ENCODE measurements around the gene AIG1. TPM values are rescaled to one million over a fixed set of nuclear protein-coding genes. Genes with fewer than 3 reads are reported as not detected.

Gene AIG1
- total RNA-seq, 2 experiments from 2014 or later: 16.1 to 20.0 TPM

DNA sequence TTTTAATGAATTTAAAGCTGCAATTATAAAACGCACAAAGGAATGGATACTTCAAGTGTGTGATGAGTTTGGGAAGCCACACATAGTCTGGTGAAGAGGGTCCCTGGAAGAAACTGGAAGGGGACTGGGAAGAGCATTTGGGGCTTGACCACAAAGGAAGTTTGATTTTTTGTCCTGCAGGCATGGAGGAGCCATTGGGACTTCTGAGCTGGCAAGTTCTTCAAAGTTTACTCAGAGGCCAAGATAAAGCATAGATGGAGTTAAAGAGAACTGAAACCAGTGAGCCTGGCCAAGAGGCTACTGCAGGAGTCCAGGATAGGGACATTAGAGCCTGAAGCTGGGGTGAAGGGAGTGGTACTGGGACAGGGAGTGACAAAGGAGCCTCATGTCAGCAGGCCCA, 95.0 kb downstream of the AIG1 start:
- no peaks in the 10 kb centered on the region for H3K9me3 Mint-ChIP-seq
- TF ChIP-seq CTCF (IDR thresholded peaks at IDR 0.05): no peak
- ATAC-seq: no peak
- ChIA-PET CTCF (no interaction called here), POLR2A (no interaction called here)
- no peak overlapping the region for H3K27ac Mint-ChIP-seq
- intact Hi-C loops (cut with micrococcal nuclease): no loop called here
- H3K4me3 Mint-ChIP-seq: no peak overlapping the region
- H3K4me1 Mint-ChIP-seq (ENCODE audit: low read depth): peaks cover 11% of the 10 kb centered on the region
- no peaks in the 10 kb centered on the region for H3K36me3 Mint-ChIP-seq (ENCODE audit: low read depth)
- no peaks in the 10 kb centered on the region for H3K27me3 Mint-ChIP-seq
- DNase-seq: no peak

GRCh38 chr6:143157131-143157530, 96.4 kb downstream of the AIG1 start:
- H3K27ac Mint-ChIP-seq: no peak overlapping the region
- no peak for TF ChIP-seq CTCF (IDR thresholded peaks at IDR 0.05)
- H3K4me3 Mint-ChIP-seq: no peak overlapping the region
- H3K9me3 Mint-ChIP-seq: no peaks in the 10 kb centered on the region
- ChIA-PET POLR2A (no interaction called here), CTCF (interaction anchor here (0.8 kb wide), 1 partner anchor 682 kb away, joined by 3 read pairs; no protein-coding TSS in a partner anchor)
- ATAC-seq: no peak
- H3K36me3 Mint-ChIP-seq (ENCODE audit: low read depth): no peaks in the 10 kb centered on the region
- DNase-seq: no peak
- H3K4me1 Mint-ChIP-seq (ENCODE audit: low read depth): peaks cover 11% of the 10 kb centered on the region
- intact Hi-C loops (cut with micrococcal nuclease): no loop called here
- H3K27me3 Mint-ChIP-seq: no peaks in the 10 kb centered on the region

- Mint-ChIP-seq H3K36me3 (ENCODE audit: low read depth) (no peaks in the 10 kb centered on the region), H3K27ac (peak overlapping the region; percentile 30), H3K4me3 (no peak overlapping the region), H3K9me3 (no peaks in the 10 kb centered on the region), H3K4me1 (ENCODE audit: low read depth) (peaks cover 11% of the 10 kb centered on the region), H3K27me3 (no peaks in the 10 kb centered on the region)
- POLR2A ChIA-PET: interaction anchor here (0.9 kb wide), 1 partner anchor 8 kb away, joined by 3 read pairs; no protein-coding TSS in a partner anchor
- CTCF ChIA-PET: interaction anchor here (0.7 to 1.5 kb wide), 3 partner anchors 17 to 269 kb away, joined by 4 read pairs; no protein-coding TSS in a partner anchor
- DNase-seq (peak; percentile 29), ATAC-seq (peak; percentile 77)
- TF ChIP-seq CTCF (IDR thresholded peaks at IDR 0.05): no peak
- intact Hi-C loops (cut with micrococcal nuclease): no loop called here
Measured at GRCh38 chr6:143158113-143158581, 97.5 kb downstream of the AIG1 start.

DNA sequence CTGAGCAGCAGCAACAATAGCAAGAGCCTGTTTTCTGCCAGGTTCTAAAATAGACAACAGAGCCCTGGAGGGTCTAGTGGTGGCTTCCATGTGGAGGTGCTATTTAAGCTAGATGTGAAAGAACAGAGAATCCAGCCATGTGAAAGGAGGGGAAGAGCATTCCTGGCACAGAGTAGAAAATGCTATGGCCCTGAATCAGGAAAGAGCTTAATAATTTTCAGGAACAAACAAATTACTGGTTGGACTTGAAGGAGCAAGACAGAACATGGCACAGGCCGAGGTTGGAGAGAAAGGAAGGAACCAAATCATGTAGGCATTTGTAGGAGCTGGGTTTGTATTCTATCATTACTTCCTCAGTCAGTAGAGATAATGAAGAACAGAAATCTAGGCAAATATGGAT, 98.3 kb downstream of the AIG1 start:
- H3K36me3 Mint-ChIP-seq (ENCODE audit: low read depth): no peaks in the 10 kb centered on the region
- ChIA-PET CTCF (interaction anchor here (1.3 to 1.5 kb wide), 2 partner anchors 16 to 269 kb away, joined by 4 read pairs; no protein-coding TSS in a partner anchor), POLR2A (interaction anchor here (0.9 kb wide), 1 partner anchor 9 kb away, joined by 3 read pairs; no protein-coding TSS in a partner anchor)
- DNase-seq (no peak), ATAC-seq (no peak)
- H3K27ac Mint-ChIP-seq: no peak overlapping the region
- no peak overlapping the region for H3K4me3 Mint-ChIP-seq
- peaks cover 11% of the 10 kb centered on the region for H3K4me1 Mint-ChIP-seq (ENCODE audit: low read depth)
- intact Hi-C loops (cut with micrococcal nuclease): no loop called here
- no peaks in the 10 kb centered on the region for H3K9me3 Mint-ChIP-seq
- TF ChIP-seq CTCF (IDR thresholded peaks at IDR 0.05): no peak
- no peaks in the 10 kb centered on the region for H3K27me3 Mint-ChIP-seq

- DNase-seq: no peak
- Mint-ChIP-seq H3K4me1 (ENCODE audit: low read depth) (peaks cover 11% of the 10 kb centered on the region), H3K4me3 (no peak overlapping the region), H3K36me3 (ENCODE audit: low read depth) (no peaks in the 10 kb centered on the region), H3K27me3 (no peaks in the 10 kb centered on the region), H3K27ac (no peak overlapping the region), H3K9me3 (no peaks in the 10 kb centered on the region)
- ATAC-seq: no peak
- CTCF ChIA-PET: no interaction called here
- intact Hi-C loops (cut with micrococcal nuclease): no loop called here
- POLR2A ChIA-PET: no interaction called here
- TF ChIP-seq CTCF (IDR thresholded peaks at IDR 0.05): no peak
Measured at GRCh38 chr6:143160015-143160414, 99.3 kb downstream of the AIG1 start.

Data from activated CD8-positive, alpha-beta T cell treated with anti-CD3 and anti-CD28 coated beads for 36 hours (primary cell).